Esophagus muscularis mucosa (tissue), 4 donors: ENCODE measurements around the gene MID1. TPM values are rescaled to one million over a fixed set of nuclear protein-coding genes. Genes with fewer than 3 reads are reported as not detected.

Experiments used
- DNase-seq: peaks from one replicate; pipeline ENCODE4 v3.0.0-alpha.2; 2017; ENCODE audit errors: extremely low spot score
- H3K27ac ChIP-seq, 4 donors: fragments of 200-600 bp; sonication (generic); replicated peaks in 1 of 4; 1 replicate in 3 of 4; 2 replicates in 1 of 4; pipeline ENCODE4 v1.5.1; 2016 to 2019; ENCODE audit warnings: mild to moderate bottlenecking in 1 of 4
- H3K27me3 ChIP-seq, 4 donors: fragments of 200-600 bp; sonication (generic); one replicate each; pipeline versions ENCODE4 v1.5.1 to v1.6.0; 2016 to 2019
- H3K36me3 ChIP-seq, 4 donors: fragments of 200-600 bp; sonication (generic); one replicate each; pipeline ENCODE4 v1.5.1; 2016 to 2019
- H3K4me1 ChIP-seq, 4 donors: fragments of 200-600 bp; sonication (generic); one replicate each; pipeline ENCODE4 v1.5.1; 2016 to 2019
- H3K4me3 ChIP-seq, 4 donors: fragments of 200-600 bp; sonication (generic); 1 replicate in 2 of 4; 2 replicates in 2 of 4; pipeline ENCODE4 v1.5.1; 2016 to 2019; ENCODE audit warnings: mild to moderate bottlenecking in 4 of 4, moderate library complexity in 1 of 4
- H3K9me3 ChIP-seq, 4 donors: fragments of 200-600 bp; sonication (generic); 1 replicate in 3 of 4; 2 replicates in 1 of 4; pipeline ENCODE4 v1.5.1; 2016 to 2019
- EP300 ChIP-seq: sonication (generic); formaldehyde crosslinking; IDR thresholded peaks from one replicate; pipeline ENCODE4 v1.6.1; 2017; ENCODE audit warnings: antibody characterized with exemption
- POLR2A ChIP-seq: fragments of 450-650 bp; IDR thresholded peaks from one replicate; pipeline ENCODE4 v1.6.1; 2017; ENCODE audit warnings: antibody characterized with exemption, moderate library complexity, mild to moderate bottlenecking, low read depth
- POLR2AphosphoS5 ChIP-seq, 2 donors: sonication (generic); formaldehyde crosslinking; IDR thresholded peaks; one replicate each; pipeline ENCODE4 v1.6.1; 2017; ENCODE audit warnings: antibody characterized with exemption in 2 of 2
- WGBS: methylation state at CpG from one replicate; pipeline ENCODE4 v1.1.5; 2018; 5-methylcytosine and 5-hydroxymethylcytosine counted together
- intact Hi-C: fragments of 100-400 bp; cut with DNase I; formaldehyde crosslinking; loops from one replicate; pipeline ENCODE4 v1.15.1; 2023
- total RNA-seq, 4 donors: library from RNA; depleted of rRNA; stranded (reverse); fragments of >200 nt; gene quantifications; one replicate each; pipeline versions ENCODE4 v1.1.0 to v1.2.1, GENCODE V29; 2016
- TF ChIP-seq, protein P1 (sequence below), 3 experiments: fragments of 200-600 bp in 2 of 3; fragments of 450-650 bp in 1 of 3; sonication (generic) in 2 of 3; IDR thresholded peaks; one replicate each; pipeline ENCODE4 v1.5.1; 2017 to 2019; ENCODE audit warnings: antibody characterized with exemption in 3 of 3, mild to moderate bottlenecking in 2 of 3, moderate library complexity in 1 of 3

Gene MID1
- total RNA-seq, 4 donors from 2014 or later: 11.2 to 22.0 (median 16.2) TPM

- no peaks in the 10 kb centered on the region for H3K4me1 ChIP-seq
- DNase-seq: no peak
- TF ChIP-seq POLR2AphosphoS5 (IDR thresholded peaks at IDR 0.05): no peak
- TF ChIP-seq, protein P1, sequence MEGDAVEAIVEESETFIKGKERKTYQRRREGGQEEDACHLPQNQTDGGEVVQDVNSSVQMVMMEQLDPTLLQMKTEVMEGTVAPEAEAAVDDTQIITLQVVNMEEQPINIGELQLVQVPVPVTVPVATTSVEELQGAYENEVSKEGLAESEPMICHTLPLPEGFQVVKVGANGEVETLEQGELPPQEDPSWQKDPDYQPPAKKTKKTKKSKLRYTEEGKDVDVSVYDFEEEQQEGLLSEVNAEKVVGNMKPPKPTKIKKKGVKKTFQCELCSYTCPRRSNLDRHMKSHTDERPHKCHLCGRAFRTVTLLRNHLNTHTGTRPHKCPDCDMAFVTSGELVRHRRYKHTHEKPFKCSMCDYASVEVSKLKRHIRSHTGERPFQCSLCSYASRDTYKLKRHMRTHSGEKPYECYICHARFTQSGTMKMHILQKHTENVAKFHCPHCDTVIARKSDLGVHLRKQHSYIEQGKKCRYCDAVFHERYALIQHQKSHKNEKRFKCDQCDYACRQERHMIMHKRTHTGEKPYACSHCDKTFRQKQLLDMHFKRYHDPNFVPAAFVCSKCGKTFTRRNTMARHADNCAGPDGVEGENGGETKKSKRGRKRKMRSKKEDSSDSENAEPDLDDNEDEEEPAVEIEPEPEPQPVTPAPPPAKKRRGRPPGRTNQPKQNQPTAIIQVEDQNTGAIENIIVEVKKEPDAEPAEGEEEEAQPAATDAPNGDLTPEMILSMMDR (IDR thresholded peaks at IDR 0.05): no peak
- no peak for TF ChIP-seq POLR2A
- no peak for TF ChIP-seq EP300
- no peaks in the 10 kb centered on the region for H3K27me3 ChIP-seq
- H3K36me3 ChIP-seq: no peaks in the 10 kb centered on the region
- H3K27ac ChIP-seq: no peak overlapping the region
- H3K4me3 ChIP-seq: no peak overlapping the region
- intact Hi-C loops: no loop called here
- H3K9me3 ChIP-seq: no peaks in the 10 kb centered on the region
Measured at GRCh38 chrX:10404436-10404835, 215.9 kb downstream of the MID1 start.

- intact Hi-C loops: no loop called here
- TF ChIP-seq EP300: no peak
- TF ChIP-seq, protein P1 (IDR thresholded peaks at IDR 0.05): no peak
- TF ChIP-seq POLR2AphosphoS5 (IDR thresholded peaks at IDR 0.05): no peak
- no peak for TF ChIP-seq POLR2A
- Histone ChIP-seq H3K27me3 (no peaks in the 10 kb centered on the region), H3K4me3 (no peak overlapping the region), H3K4me1 (no peaks in the 10 kb centered on the region), H3K36me3 (no peaks in the 10 kb centered on the region), H3K9me3 (no peaks in the 10 kb centered on the region), H3K27ac (no peak overlapping the region)
- DNase-seq: no peak
- whole genome bisulfite sequencing: 73% methylated on average over 1 of the region's 1 CpG
Measured at GRCh38 chrX:10401239-10401638, 219.1 kb downstream of the MID1 start.

GRCh38 chrX:10399043-10399741, 221.2 kb downstream of the MID1 start:
- Histone ChIP-seq H3K9me3 (no peaks in the 10 kb centered on the region), H3K36me3 (no peaks in the 10 kb centered on the region), H3K27ac (no peak overlapping the region), H3K4me1 (no peaks in the 10 kb centered on the region), H3K27me3 (no peaks in the 10 kb centered on the region), H3K4me3 (no peak overlapping the region)
- intact Hi-C loops: no loop called here
- no peak for TF ChIP-seq POLR2AphosphoS5 (IDR thresholded peaks at IDR 0.05)
- no peak for TF ChIP-seq POLR2A
- no peak for DNase-seq

DNA sequence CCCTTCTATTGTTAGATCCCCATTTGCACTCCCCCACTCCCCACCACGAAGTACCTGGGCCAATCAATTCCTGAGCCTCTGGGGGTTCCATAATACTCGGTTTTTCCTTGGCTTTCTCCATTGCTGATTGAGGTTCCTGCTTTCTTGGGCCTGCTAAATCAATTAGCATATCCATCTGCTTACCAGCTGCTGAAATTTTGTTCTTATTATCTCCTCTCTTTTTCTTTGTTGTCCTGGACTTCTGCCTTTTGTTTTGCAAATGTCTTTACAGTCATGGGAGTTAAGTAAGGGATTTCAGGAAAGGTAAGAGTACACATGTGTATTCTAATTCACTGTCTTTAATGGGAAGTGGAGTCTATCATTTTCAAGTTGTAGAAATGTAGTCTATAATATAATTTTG, 222.2 kb downstream of the MID1 start:
- H3K4me3 ChIP-seq: no peak overlapping the region
- no peaks in the 10 kb centered on the region for H3K4me1 ChIP-seq
- no peaks in the 10 kb centered on the region for H3K9me3 ChIP-seq
- WGBS: 38% methylated on average over 2 of the region's 2 CpGs
- no peak for TF ChIP-seq POLR2A
- no peak for TF ChIP-seq EP300
- TF ChIP-seq, protein P1 (IDR thresholded peaks at IDR 0.05): no peak
- TF ChIP-seq POLR2AphosphoS5 (IDR thresholded peaks at IDR 0.05): no peak
- no peaks in the 10 kb centered on the region for H3K36me3 ChIP-seq
- no peak overlapping the region for H3K27ac ChIP-seq
- intact Hi-C loops: no loop called here
- DNase-seq: no peak
- no peaks in the 10 kb centered on the region for H3K27me3 ChIP-seq

DNA sequence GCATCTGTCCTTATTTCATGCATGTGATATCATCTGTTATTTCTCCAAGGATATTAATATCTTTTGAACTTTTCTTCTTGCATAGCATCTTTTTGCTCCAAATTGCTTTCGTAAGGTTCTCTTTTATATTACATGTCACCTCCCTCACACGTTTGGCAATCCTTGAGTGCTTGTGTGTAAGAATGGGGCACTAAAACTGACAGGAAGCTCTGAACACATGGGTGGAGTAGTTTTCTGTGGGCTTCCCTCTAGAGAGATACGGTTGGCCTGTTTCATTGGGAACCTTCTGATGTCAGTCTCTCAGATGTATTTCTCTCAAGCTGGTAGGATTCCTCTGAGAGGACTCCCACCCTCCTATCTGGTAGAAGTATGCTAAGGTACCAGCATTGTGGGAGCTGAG, 223.0 kb downstream of the MID1 start:
- H3K36me3 ChIP-seq: no peaks in the 10 kb centered on the region
- no peaks in the 10 kb centered on the region for H3K4me1 ChIP-seq
- H3K27me3 ChIP-seq: no peaks in the 10 kb centered on the region
- no peak overlapping the region for H3K27ac ChIP-seq
- TF ChIP-seq, protein P1 (IDR thresholded peaks at IDR 0.05): no peak
- no peak for TF ChIP-seq EP300
- no peak for DNase-seq
- no peak overlapping the region for H3K4me3 ChIP-seq
- intact Hi-C loops: no loop called here
- H3K9me3 ChIP-seq: no peaks in the 10 kb centered on the region
- 60% methylated on average over 3 of the region's 3 CpGs for WGBS
